Forelimb muscle (tissue), 1 donor: ENCODE measurements around the gene PRELP. TPM values are rescaled to one million over a fixed set of nuclear protein-coding genes. Genes with fewer than 3 reads are reported as not detected.
"Not testable (repeated sequence)": the region's sequence is repeated elsewhere in the genome, so short reads cannot be mapped to it uniquely, and the experiment has no call there.

Experiments used
- DNase-seq: peaks from one replicate; pipeline ENCODE4 v3.0.0-alpha.2; 2013; ENCODE audit warnings: low read depth
- polyA plus RNA-seq: library from polyadenylated mRNA; unstranded; fragments of 120-200 nt; gene quantifications from one replicate; pipeline ENCODE4 v1.2.1, GENCODE V29; 2013; ENCODE audit not compliant: insufficient read length

Gene PRELP
- polyA plus RNA-seq, 1 donor = 1.5 TPM

- no peak for DNase-seq
Measured at GRCh38 chr1:203506858-203507626, 31.4 kb downstream of the PRELP start.

- no peak for DNase-seq
Measured at GRCh38 chr1:203507759-203508158, 32.2 kb downstream of the PRELP start.

DNA sequence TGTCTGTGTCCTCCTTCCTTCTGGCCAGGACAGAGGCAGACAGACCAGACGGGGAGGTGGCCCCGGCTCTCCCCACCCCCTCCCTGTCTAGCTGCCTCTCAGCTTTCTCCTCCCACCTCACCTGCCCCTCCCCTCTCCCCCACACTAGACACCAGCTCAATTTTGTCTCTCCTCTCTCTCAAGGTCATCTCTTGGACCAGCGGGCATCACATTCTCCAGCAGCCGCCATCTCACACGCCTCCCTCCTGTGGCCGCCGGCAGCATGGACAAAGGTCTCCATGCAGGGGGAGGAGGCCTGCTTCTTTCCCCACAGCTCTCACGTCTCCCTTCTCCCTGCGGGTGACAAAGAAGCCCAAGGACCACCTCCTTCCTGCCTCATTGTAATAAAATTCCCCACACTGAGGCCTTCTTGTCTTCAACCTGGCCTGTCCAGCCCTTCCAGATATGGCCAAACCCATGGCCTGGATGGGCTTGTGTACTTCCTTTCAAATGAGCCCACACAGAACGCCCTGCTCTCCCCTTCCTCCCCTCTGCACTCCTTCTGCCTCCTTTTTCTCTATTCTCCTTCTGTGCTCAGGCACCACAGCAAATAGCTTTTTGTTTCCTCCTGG, 33.0 kb downstream of the PRELP start:
- DNase-seq = no peak

DNA sequence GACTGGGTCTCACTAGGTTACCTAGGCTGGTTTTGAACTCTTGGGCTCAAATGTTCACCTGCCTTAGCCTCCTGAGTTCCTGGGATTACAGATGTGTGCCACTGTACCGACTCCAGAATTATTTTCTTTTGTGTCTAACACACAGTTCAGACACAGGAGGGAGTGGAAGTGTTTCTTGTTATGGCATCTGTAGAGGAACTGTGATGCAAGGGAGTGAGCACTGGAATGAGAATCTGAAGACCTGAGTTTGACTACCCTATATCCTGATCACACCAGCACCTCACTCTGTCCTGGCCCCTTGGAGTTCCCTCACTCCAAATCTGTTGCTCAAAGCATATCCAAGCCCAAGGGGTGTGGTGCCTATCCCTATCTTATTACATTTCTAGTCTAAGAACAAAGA, 33.5 kb downstream of the PRELP start:
- DNase-seq = no peak

DNA sequence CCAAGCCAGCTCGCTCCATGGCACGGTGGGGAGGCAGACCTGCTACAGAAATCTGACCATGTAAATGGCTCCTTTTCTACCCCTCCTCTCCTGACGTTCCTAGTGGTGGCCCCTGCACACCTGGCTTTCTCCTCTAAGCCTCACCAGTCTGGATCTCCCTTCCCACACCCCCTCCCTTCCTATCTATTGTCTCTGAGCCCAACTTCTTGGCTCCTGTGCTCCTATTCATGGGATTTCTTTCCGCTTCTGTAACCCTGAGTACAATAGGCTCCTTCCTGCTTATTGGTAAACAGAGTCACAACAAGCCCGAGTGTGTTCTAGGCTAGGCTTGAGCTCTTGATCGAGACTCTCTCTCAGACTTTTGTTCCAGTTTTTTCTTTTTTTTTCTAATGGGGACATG, 35.9 kb downstream of the PRELP start:
- no peak for DNase-seq

GRCh38 chr1:203511930-203512329, 36.3 kb downstream of the PRELP start:
- DNase-seq = no peak

- no peak for DNase-seq
Measured at GRCh38 chr1:203512517-203512847, 36.9 kb downstream of the PRELP start.

DNA sequence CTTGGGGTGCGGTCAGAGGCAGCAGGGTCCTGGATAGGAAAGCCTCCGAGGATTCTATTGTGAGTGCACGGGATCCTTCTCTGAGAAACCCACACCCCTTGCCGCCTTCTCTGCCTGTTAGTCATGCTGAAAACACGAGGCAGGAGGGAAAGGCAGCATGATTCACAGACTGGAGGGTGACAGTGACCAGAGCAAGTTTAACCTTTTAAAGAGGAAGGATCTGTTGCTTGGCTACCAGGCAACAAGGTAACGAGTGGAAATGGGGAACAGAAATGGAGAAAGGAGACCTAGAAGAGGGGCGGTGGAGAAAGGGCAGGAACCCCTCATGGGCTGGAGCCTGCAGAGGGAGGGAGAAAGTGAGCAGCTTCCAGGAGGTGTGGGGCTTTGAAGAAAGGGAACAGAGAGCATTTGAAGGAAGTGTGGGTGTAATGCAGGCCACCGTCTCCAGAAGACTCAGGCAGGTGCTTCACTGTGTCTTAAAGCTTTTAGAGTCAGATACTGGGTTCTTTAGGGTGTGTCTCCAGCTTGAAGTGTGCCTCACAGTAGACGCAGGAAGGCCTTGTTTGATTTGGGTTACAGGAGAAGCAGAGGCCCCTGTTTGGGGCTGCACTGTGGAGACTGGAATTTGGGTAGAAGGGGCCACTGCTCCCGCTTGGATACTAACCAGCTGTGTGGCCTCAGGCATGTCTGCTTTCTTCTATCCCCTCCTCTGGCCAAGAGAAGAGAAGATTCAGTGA, 37.4 kb downstream of the PRELP start:
- no peak for DNase-seq

DNA sequence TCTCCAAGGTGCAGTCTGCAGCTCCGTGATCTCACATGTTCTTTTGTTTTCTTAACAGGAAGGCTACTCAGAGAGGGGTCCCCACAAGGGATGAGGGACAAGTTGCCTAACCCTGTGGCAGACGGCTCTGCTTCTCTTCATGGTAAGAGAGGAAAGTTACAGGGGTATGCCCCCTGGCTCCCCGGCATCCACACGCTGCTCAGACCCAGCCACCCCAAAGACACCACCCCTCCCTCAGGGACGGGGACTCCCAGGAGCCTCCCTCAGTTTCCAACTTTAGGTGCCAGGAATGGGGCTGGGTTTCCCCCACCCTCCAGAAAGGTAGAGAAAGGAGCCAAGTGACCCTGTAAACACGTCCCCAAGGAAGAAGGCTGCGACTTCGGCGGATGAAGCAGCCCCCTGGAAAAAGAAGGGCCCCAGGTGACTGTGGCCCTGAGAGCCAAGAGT, 38.0 kb downstream of the PRELP start:
- no peak for DNase-seq

- no peak for DNase-seq
Measured at GRCh38 chr1:203516184-203516583, 40.6 kb downstream of the PRELP start.

- DNase-seq = no peak
Measured at GRCh38 chr1:203516906-203517305, 41.3 kb downstream of the PRELP start.

- DNase-seq = no peak
Measured at GRCh38 chr1:203517426-203518110, 42.0 kb downstream of the PRELP start.

GRCh38 chr1:203518139-203518538, 42.5 kb downstream of the PRELP start:
- not testable (repeated sequence) for DNase-seq

DNA sequence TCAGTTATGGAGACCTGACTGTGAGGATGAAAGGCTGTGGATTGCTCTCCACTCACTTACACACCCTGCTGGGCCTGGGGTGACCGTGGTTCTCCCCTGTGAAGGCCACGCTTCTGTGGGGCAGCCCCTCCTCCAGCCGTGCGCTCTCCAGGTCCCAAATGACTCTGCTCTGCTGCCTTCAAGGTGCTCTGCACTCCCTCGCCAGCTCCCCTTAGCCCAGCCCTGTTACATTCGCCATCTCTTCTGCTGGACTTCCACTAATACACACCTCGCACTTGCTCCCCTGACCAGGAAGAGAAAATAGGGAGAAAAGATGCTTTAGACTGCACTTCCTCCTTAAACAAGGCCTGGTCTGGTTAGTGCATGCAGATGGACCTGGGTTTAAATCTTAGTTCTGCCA, 42.9 kb downstream of the PRELP start:
- no peak for DNase-seq

- no peak for DNase-seq
Measured at GRCh38 chr1:203519053-203519840, 43.6 kb downstream of the PRELP start.

DNA sequence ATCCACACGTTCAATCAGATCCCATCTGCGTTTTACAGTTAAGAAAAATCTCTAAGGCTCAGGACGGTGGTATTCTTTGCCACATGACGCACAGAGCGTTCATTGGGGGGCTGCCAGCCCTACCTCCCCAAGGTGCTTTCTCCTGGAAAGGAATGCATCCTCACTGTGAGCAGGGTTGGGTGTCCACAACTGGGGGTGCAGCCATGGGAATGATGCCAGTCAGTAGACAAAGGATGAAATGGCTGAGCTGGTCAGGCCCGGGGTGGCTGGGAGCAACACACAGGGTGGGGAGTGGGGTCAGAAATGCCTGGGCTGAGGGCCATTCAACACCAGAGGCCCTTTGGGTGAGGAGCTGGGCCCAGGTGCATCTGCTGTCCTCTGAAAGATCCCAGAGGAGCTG, 44.3 kb downstream of the PRELP start:
- no peak for DNase-seq

- DNase-seq = no peak
Measured at GRCh38 chr1:203520315-203520714, 44.7 kb downstream of the PRELP start.

DNA sequence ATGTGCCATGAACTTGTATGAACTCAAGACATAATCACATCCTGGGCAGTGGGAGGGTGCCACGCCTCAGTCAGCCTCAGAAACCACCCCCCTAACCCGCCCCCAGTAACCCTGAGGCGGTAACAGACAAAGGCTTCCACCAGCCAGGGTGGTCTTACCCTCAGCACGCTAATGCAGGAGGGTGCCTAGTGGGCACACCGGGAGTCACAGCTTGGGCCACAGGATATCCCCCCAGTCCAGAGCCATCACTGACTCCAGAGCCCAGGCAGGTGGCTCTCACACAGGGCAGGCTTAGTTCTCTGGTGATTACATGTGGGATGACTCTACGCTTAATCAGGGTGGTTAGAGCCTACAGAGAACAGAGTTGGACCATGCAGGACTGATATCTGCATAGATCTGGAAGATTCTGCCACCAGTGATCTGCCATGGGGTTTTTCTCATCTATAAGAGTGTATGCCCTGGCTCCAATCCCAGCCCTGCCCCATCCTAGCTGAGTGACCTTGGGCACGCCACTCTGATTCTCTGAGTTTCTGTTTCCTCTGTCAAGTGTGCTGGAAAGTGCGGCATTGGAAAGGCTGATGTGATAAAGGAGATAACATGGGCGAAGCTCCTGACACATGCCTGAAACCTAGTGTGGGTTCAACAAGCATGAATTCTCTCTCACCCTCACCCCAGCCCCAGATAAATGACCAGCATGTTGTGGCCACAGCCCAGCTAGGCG, 45.6 kb downstream of the PRELP start:
- no peak for DNase-seq

GRCh38 chr1:203521812-203522211, 46.2 kb downstream of the PRELP start:
- DNase-seq = no peak

DNA sequence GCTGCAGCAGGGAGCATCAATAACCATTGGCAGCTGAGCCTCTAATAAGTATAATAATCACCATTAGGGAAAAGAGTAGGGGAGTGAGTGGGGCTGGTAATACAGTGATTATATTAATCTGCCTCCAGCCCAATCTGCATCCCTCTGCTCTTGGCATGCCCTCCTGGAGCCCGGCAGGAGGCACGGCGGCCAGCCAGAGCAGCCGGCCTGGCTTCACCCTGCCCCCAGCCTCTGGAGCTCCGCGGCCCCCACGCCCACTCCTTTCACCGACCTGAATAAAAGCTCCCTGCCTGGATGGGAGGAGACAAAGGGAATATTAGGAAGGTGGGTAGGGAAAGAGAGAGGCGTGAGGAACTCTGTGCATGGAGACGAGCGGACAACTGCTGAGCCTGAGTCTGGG, 46.6 kb downstream of the PRELP start:
- DNase-seq = no peak

DNA sequence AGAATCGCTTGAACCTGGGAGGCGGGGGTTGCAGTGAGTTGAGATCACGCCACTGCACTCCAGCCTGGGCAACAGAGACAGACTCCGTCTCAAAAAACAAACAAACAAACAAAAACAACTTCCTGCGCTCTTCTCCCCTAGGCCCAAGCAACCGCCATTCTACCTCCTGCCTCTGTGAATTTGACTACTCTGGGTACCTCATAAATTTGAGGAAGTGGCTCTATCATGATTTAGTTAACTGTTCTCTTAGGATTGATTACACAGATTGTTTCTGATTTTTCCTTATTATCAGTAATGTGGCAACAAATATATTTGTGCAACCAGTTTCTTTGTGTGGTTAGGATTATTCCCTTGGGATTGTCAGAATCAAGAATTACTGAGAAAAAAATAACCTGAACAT, 48.1 kb downstream of the PRELP start:
- no peak for DNase-seq
